Erythroblast (primary cell): Measurements from ENCODE around the gene CNPY4.

Source experiments
- GATA1 ChIP-seq: IDR thresholded peaks from 2 replicates; pipeline ENCODE4 v1.6.1; 2011; ENCODE audit warnings: low read depth, mild to moderate bottlenecking, control low read depth, low read length, moderate library complexity
- POLR2A ChIP-seq: IDR thresholded peaks from 2 replicates; pipeline ENCODE4 v1.6.1; 2011; ENCODE audit warnings: mild to moderate bottlenecking, low read length

GRCh38 chr7:100174582-100174981 lies 55.1 kb downstream of the CNPY4 start:
- no peak for TF ChIP-seq POLR2A
- TF ChIP-seq GATA1, result no peak
